HFFc6 (cell line): ENCODE measurements around the gene DAPK1. TPM values are rescaled to one million over a fixed set of nuclear protein-coding genes. Genes with fewer than 3 reads are reported as not detected.

ENCODE experiments used
- DNase-seq: peaks from one replicate; pipeline ENCODE4 v3.0.0-alpha.2; 2018
- H3K27ac Mint-ChIP-seq: 2 replicates; pipeline ENCODE4 v1.8.0; 2020; ENCODE audit warnings: mild to moderate bottlenecking, mixed read lengths
- H3K27me3 Mint-ChIP-seq: 2 replicates; pipeline ENCODE4 v1.8.0; 2021; ENCODE audit warnings: mild to moderate bottlenecking, moderate library complexity, mixed read lengths; ENCODE audit not compliant: insufficient read depth
- H3K36me3 Mint-ChIP-seq: 2 replicates; pipeline ENCODE4 v1.8.0; 2021; ENCODE audit warnings: low read depth, mixed read lengths
- H3K4me1 Mint-ChIP-seq: 2 replicates; pipeline ENCODE4 v1.8.0; 2020; ENCODE audit warnings: low read depth, mixed read lengths
- H3K4me3 Mint-ChIP-seq: 2 replicates; pipeline ENCODE4 v1.8.0; 2020; ENCODE audit warnings: mild to moderate bottlenecking, moderate library complexity, mixed read lengths
- H3K9me3 Mint-ChIP-seq: 2 replicates; pipeline ENCODE4 v1.8.0; 2020; ENCODE audit warnings: mild to moderate bottlenecking, mixed read lengths
- CTCF ChIP-seq: fragments of 200-600 bp; sonication (generic); IDR thresholded peaks from 2 replicates; pipeline ENCODE4 v1.5.0; 2021; ENCODE audit warnings: antibody characterized with exemption, mild to moderate bottlenecking
- total RNA-seq, 6 experiments: library from RNA; stranded (reverse); fragmentation: NEBNext Ultra II Directional; extraction: Animal tissue kit (Norgen Biotek cat#: 25700); gene quantifications; 2 replicates in 1 of 6; 3 replicates in 5 of 6; pipeline ENCODE4 v1.2.3, GENCODE V29; 2021

Gene DAPK1
- total RNA-seq, 6 experiments from 2014 or later, result 0.06 to 0.36 (median 0.18) TPM

- Mint-ChIP-seq H3K36me3 (no peaks in the 10 kb centered on the region), H3K4me1 (no peaks in the 10 kb centered on the region), H3K27ac (no peak overlapping the region), H3K9me3 (peaks cover 5% of the 10 kb centered on the region; the same call in 1 of the 2 replicates), H3K4me3 (no peak overlapping the region), H3K27me3 (peaks cover 7% of the 10 kb centered on the region)
- no peak for DNase-seq
- TF ChIP-seq CTCF, result no peak
Measured at GRCh38 chr9:87475463-87475862, 22.2 kb upstream of the DAPK1 start.

- DNase-seq, result no peak
- Mint-ChIP-seq H3K9me3 (peaks cover 5% of the 10 kb centered on the region; the same call in 1 of the 2 replicates), H3K36me3 (no peaks in the 10 kb centered on the region), H3K4me3 (no peak overlapping the region), H3K4me1 (no peaks in the 10 kb centered on the region), H3K27ac (no peak overlapping the region), H3K27me3 (peaks cover 5% of the 10 kb centered on the region; the same call in 1 of the 2 replicates)
- TF ChIP-seq CTCF, result no peak
Measured at GRCh38 chr9:87478226-87478992, 19.3 kb upstream of the DAPK1 start.

GRCh38 chr9:87479801-87480201, 17.9 kb upstream of the DAPK1 start:
- TF ChIP-seq CTCF, result no peak
- Mint-ChIP-seq H3K36me3 (no peaks in the 10 kb centered on the region), H3K27me3 (peaks cover 5% of the 10 kb centered on the region; the same call in 1 of the 2 replicates), H3K9me3 (peaks cover 5% of the 10 kb centered on the region; the same call in 1 of the 2 replicates), H3K4me3 (no peak overlapping the region), H3K27ac (no peak overlapping the region), H3K4me1 (no peaks in the 10 kb centered on the region)
- no peak for DNase-seq

- H3K4me3 Mint-ChIP-seq, result no peak overlapping the region
- TF ChIP-seq CTCF, result no peak
- no peak overlapping the region for H3K27ac Mint-ChIP-seq
Measured at GRCh38 chr9:87481890-87482855, 15.5 kb upstream of the DAPK1 start.

GRCh38 chr9:87490225-87490624, 7.4 kb upstream of the DAPK1 start:
- H3K4me3 Mint-ChIP-seq, result no peak overlapping the region

More at GRCh38 chr9:87481890-87482855, 15.5 kb upstream of the DAPK1 start:
- Mint-ChIP-seq H3K27me3 (no peaks in the 10 kb centered on the region), H3K4me1 (no peaks in the 10 kb centered on the region), H3K36me3 (no peaks in the 10 kb centered on the region), H3K9me3 (peaks cover 14% of the 10 kb centered on the region; the same call in 1 of the 2 replicates)
- DNase-seq, result no peak

More at GRCh38 chr9:87490225-87490624, 7.4 kb upstream of the DAPK1 start:
- no peaks in the 10 kb centered on the region for H3K4me1 Mint-ChIP-seq
- no peak overlapping the region for H3K27ac Mint-ChIP-seq
- TF ChIP-seq CTCF, result no peak
- H3K36me3 Mint-ChIP-seq, result no peaks in the 10 kb centered on the region
- H3K9me3 Mint-ChIP-seq, result peaks cover 10% of the 10 kb centered on the region; the same call in 1 of the 2 replicates
- H3K27me3 Mint-ChIP-seq, result no peaks in the 10 kb centered on the region; the same call in 1 of the 2 replicates
- DNase-seq, result no peak
